PC-3 (cell line): Measurements from ENCODE around the gene OXSR1. TPM values are rescaled to one million over a fixed set of nuclear protein-coding genes. Genes with fewer than 3 reads are reported as not detected.

ENCODE experiments used
- ATAC-seq: fragments of 200-7000 bp; cut with Tn5 transposase; 2 replicates; pipeline ENCODE4 v1.9.1; 2020; ENCODE audit warnings: mild to moderate bottlenecking, moderate library complexity
- BruUV-seq: library from RNA; stranded (reverse); fragments of 400-500 nt; replicated peaks from 2 replicates; lab custom pipeline; 2021; lab: Mats Ljungman, UMichigan
- CTCF ChIA-PET: fragments of 300-600 bp; sonication (Branson Sonifier 250); formaldehyde crosslinking; loops from one replicate; lab custom pipeline; 2022; ENCODE audit warnings: antibody characterized with exemption; lab: Charles Lee
- POLR2A ChIA-PET: fragments of 300-600 bp; sonication (Branson Sonifier 250); formaldehyde crosslinking; loops from one replicate; lab custom pipeline; 2022; ENCODE audit warnings: antibody characterized with exemption; ENCODE audit not compliant: unreplicated experiment; lab: Charles Lee
- DNase-seq: peaks from one replicate; pipeline ENCODE4 v3.0.0-alpha.2; 2015
- H2AFZ ChIP-seq: fragments of 300-600 bp; sonication (generic); 2 replicates; pipeline ENCODE4 v1.6.0; 2016; ENCODE audit warnings: antibody characterized with exemption, low read length
- H3F3A ChIP-seq: fragments of 300-600 bp; sonication (generic); one replicate; pipeline ENCODE4 v1.6.0; 2017; ENCODE audit warnings: antibody characterized with exemption, low read length, control low read depth, mild to moderate bottlenecking; ENCODE audit not compliant: unreplicated experiment
- H3K27ac ChIP-seq: fragments of 300-600 bp; sonication (generic); 2 replicates; pipeline ENCODE4 v1.5.1; 2016; ENCODE audit warnings: mild to moderate bottlenecking, low read length
- H3K27me3 ChIP-seq: fragments of 300-600 bp; sonication (generic); 2 replicates; pipeline ENCODE4 v1.6.1; 2016; ENCODE audit warnings: low read length, mixed read lengths
- H3K36me3 ChIP-seq: fragments of 300-600 bp; sonication (generic); 2 replicates; pipeline ENCODE4 v1.6.1; 2016; ENCODE audit warnings: low read depth, mixed run types, low read length, mixed read lengths
- H3K4me1 ChIP-seq: fragments of 300-600 bp; sonication (generic); 2 replicates; pipeline ENCODE4 v1.5.1; 2016; ENCODE audit warnings: low read length; ENCODE audit not compliant: insufficient read depth
- H3K4me2 ChIP-seq: fragments of 300-600 bp; sonication (generic); 2 replicates; pipeline ENCODE4 v1.6.0; 2016; ENCODE audit warnings: low read length
- H3K4me3 ChIP-seq: fragments of 300-600 bp; sonication (generic); 2 replicates; pipeline ENCODE4 v1.5.1; 2016; ENCODE audit warnings: mild to moderate bottlenecking, low read length, mixed read lengths
- H3K79me2 ChIP-seq: fragments of 300-600 bp; sonication (generic); 2 replicates; pipeline ENCODE4 v1.6.1; 2017; ENCODE audit warnings: low read length, mixed read lengths
- H3K9ac ChIP-seq: fragments of 300-600 bp; sonication (generic); 2 replicates; pipeline ENCODE4 v1.6.0; 2016; ENCODE audit warnings: mild to moderate bottlenecking, low read length
- H3K9me2 ChIP-seq: fragments of 300-600 bp; sonication (generic); replicated peaks from 2 replicates; pipeline ENCODE4 v1.6.1; 2016; ENCODE audit warnings: mixed run types, low read length, mixed read lengths
- H3K9me3 ChIP-seq: fragments of 300-600 bp; sonication (generic); 2 replicates; pipeline ENCODE4 v1.6.1; 2016; ENCODE audit warnings: low read length, mixed read lengths
- H4K20me1 ChIP-seq: fragments of 300-600 bp; sonication (generic); 2 replicates; pipeline ENCODE4 v1.6.1; 2016; ENCODE audit warnings: low read length, mixed read lengths
- CTCF ChIP-seq: fragments of 300-600 bp; sonication (generic); conservative IDR thresholded peaks from 2 replicates; pipeline ENCODE4 v1.5.1; 2017; ENCODE audit warnings: antibody characterized with exemption, low read depth, mild to moderate bottlenecking, low read length
- EZH2 ChIP-seq: fragments of 300-600 bp; sonication (generic); IDR thresholded peaks from one replicate; pipeline ENCODE4 v1.6.1; 2017; ENCODE audit warnings: antibody characterized with exemption, mild to moderate bottlenecking, low read length; ENCODE audit not compliant: unreplicated experiment
- EZH2phosphoT487 ChIP-seq: fragments of 300-600 bp; sonication (generic); IDR thresholded peaks from 2 replicates; pipeline ENCODE4 v1.6.1; 2018; ENCODE audit warnings: mild to moderate bottlenecking, antibody characterized with exemption, low read length, borderline replicate concordance
- intact Hi-C: fragments of 100-400 bp; cut with micrococcal nuclease; formaldehyde crosslinking; loops from 2 replicates; pipeline ENCODE4 v1.9.0; 2023
- total RNA-seq: library from RNA; depleted of rRNA; stranded (reverse); fragments of >200 nt; gene quantifications from 2 replicates; pipeline ENCODE4 v1.2.3, GENCODE V29; 2014

The OXSR1 gene
- total RNA-seq, 1 experiment from 2014 or later, result 42.2 TPM

- peaks cover 21% of the 10 kb centered on the region for H3K4me1 ChIP-seq
- H4K20me1 ChIP-seq, result no peaks in the 10 kb centered on the region
- H2AFZ ChIP-seq, result no peak overlapping the region
- TSS peak; percentile 89 for BruUV-seq
- ChIA-PET POLR2A (interaction anchor here (0.6 kb wide), 1 partner anchor 11 kb away, joined by 4 read pairs; the partner anchor contains the start of gene ACAA1), CTCF (interaction anchor here (1.1 kb wide), 1 partner anchor 8 kb away, joined by 3 read pairs; no protein-coding TSS in a partner anchor)
- H3K36me3 ChIP-seq, result peaks cover 84% of the 10 kb centered on the region
- no peaks in the 10 kb centered on the region for H3K27me3 ChIP-seq
- TF ChIP-seq EZH2 (no peak), EZH2phosphoT487 (no peak), CTCF (no peak)
- ATAC-seq (no peak; the same call in 1 of the 2 replicates), DNase-seq (no peak)
- intact Hi-C loops, result loop anchor here (2.0 kb wide), 1 partner anchor 121 kb away; no protein-coding TSS in a partner anchor
- H3K9ac ChIP-seq, result no peak overlapping the region
- H3K79me2 ChIP-seq, result peaks cover 9% of the 10 kb centered on the region
- peak overlapping the region; percentile 32; the same call in 1 of the 2 replicates for H3K4me2 ChIP-seq
- no peaks in the 10 kb centered on the region for H3K9me2 ChIP-seq
- peaks cover 3% of the 10 kb centered on the region for H3F3A ChIP-seq
- H3K4me3 ChIP-seq, result no peak overlapping the region
- no peaks in the 10 kb centered on the region for H3K9me3 ChIP-seq
- H3K27ac ChIP-seq, result peak overlapping the region; percentile 71
These were observed 39.8 kb upstream of the OXSR1 start for GRCh38 chr3:38125305-38126120.

GRCh38 chr3:38126121-38126892 is 39.0 kb upstream of the OXSR1 start:
- Histone ChIP-seq H3F3A (peaks cover 3% of the 10 kb centered on the region), H4K20me1 (no peaks in the 10 kb centered on the region), H3K36me3 (peaks cover 85% of the 10 kb centered on the region), H3K4me3 (no peak overlapping the region), H3K27ac (no peak overlapping the region), H3K27me3 (no peaks in the 10 kb centered on the region), H3K9me2 (no peaks in the 10 kb centered on the region), H3K9ac (no peak overlapping the region), H3K9me3 (no peaks in the 10 kb centered on the region), H3K4me1 (peaks cover 21% of the 10 kb centered on the region), H2AFZ (no peak overlapping the region), H3K79me2 (peaks cover 17% of the 10 kb centered on the region), H3K4me2 (no peak overlapping the region)
- ATAC-seq (no peak), DNase-seq (no peak)
- BruUV-seq, result no TSS peak
- POLR2A ChIA-PET, result no interaction called here
- TF ChIP-seq EZH2phosphoT487, result no peak
- TF ChIP-seq CTCF, result no peak
- no peak for TF ChIP-seq EZH2
- intact Hi-C loops, result no loop called here
- CTCF ChIA-PET, result no interaction called here
